HG03575 (cell line): ENCODE measurements around the gene TARDBP.
"Not testable (repeated sequence)": the region's sequence is repeated elsewhere in the genome, so short reads cannot be mapped to it uniquely, and the experiment has no call there.

Experiments used
- ATAC-seq: cut with Tn5 transposase; IDR thresholded peaks from one replicate; pipeline ENCODE4 v1.9.1; 2021; ENCODE audit not compliant: unreplicated experiment, insufficient number of reproducible peaks, low FRiP score; ENCODE audit errors: extremely low read depth

The TARDBP gene

GRCh38 chr1:10989920-10990516, 22.4 kb upstream of the TARDBP start:
- ATAC-seq: not testable (repeated sequence)

- no peak for ATAC-seq
Observed at GRCh38 chr1:10990828-10991227, 21.6 kb upstream of the TARDBP start.

- not testable (repeated sequence) for ATAC-seq
Observed at GRCh38 chr1:10992004-10992403, 20.4 kb upstream of the TARDBP start.

DNA sequence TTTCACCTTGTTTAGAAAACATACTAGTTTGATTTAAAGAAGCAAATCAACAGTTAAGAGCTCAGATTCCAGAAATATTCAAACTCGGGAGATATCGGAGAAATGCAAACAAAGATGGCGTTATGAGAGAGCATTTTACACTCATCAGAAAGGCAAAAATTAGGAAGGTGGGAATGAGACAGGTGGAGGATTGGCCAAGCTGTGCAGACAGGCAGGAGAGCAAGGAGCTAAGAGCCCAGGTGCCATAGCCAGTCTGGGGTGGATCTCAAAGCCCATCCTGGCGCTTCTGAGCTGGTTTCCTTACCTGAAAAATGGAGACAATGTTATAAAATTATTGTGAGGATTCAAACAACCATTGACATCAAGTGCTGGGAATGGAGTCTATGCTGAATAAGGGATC, 19.6 kb upstream of the TARDBP start:
- ATAC-seq: no peak

DNA sequence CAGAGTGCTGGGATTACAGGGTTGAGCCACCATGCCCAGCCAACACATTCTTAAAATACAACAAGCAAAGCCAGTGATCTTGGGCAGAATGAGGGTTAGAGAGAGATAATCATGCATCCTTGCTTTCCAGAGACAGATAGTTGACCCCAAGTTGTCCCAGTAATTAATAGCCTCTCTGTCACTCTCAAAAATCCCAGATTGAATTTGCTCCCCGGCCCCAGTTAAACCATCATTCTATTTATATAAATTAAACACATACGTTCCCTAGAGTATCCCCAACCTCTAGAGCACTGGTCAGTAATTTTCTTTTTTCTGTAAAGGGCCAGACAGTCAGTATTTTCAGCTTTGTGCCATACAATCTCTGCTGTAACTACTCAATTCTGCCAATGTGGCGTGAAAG, 16.4 kb upstream of the TARDBP start:
- no peak for ATAC-seq

GRCh38 chr1:11000526-11000925, 11.9 kb upstream of the TARDBP start:
- ATAC-seq: no peak

- ATAC-seq: no peak
Observed at GRCh38 chr1:11013160-11013531, 692 bp downstream of the TARDBP start.

DNA sequence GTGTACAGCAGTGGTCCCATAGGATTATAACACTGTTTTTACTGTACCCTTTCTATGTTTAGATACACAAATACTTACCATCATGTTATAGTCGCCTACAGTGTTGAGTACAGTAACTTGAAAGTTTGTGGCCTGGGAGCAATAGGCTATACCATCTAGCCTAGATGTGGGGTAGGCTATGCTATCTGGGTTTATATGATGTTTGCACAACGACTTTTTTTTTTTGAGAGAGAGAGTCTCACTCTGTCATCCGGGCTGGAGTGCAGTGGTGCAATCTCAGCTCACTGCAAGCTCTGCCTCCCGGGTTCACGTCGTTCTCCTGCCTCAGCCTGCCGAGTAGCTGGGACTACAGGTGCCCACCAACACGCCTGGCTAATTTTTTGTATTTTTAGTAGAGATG, 6.9 kb downstream of the TARDBP start:
- ATAC-seq: not testable (repeated sequence)

- ATAC-seq: no peak
Observed at GRCh38 chr1:11019971-11020370, 7.5 kb downstream of the TARDBP start.

- no peak for ATAC-seq
Observed at GRCh38 chr1:11023201-11023600, 10.7 kb downstream of the TARDBP start.

- ATAC-seq: no peak
Observed at GRCh38 chr1:11024154-11024873, 11.9 kb downstream of the TARDBP start.

GRCh38 chr1:11024874-11025203, 12.4 kb downstream of the TARDBP start:
- no peak for ATAC-seq

DNA sequence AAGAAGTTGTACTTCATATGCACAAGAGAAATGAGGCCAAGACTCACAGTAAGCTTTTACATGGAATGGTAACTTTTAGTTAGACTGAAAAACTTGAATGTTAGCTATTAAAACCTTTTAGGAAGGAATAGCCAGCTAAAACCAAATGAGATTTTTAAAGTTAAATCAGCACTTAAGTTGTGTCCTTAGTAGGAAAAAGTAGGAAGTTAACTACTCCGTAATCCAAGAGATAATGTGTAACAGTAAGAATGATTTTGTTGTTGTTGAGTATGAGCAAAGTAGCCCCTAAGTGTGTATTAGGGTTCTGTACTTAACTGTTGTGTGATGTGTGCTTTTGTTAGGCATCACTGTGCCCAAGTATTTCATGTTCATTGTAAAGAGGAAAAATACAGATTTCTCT, 13.2 kb downstream of the TARDBP start:
- ATAC-seq: no peak

- ATAC-seq: no peak
Observed at GRCh38 chr1:11026052-11026451, 13.6 kb downstream of the TARDBP start.

DNA sequence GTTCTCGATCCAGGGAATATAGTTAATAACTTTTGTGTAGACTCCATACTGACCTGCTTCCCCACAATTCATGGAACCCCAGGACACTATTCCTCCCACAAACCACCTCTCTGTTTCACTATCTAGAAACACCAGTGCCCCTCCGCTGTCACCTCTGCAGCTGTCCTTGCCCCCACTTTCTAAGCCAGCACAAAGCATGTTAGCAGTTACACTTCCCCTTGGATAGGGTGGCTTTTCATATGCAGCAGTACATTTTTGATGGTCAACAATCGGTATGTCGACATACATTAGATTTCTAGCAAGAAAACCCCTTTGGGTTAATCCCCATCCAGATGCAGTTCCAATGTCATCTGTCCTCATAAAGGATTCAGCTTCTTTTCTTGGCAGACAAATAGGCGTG, 14.4 kb downstream of the TARDBP start:
- ATAC-seq: no peak

DNA sequence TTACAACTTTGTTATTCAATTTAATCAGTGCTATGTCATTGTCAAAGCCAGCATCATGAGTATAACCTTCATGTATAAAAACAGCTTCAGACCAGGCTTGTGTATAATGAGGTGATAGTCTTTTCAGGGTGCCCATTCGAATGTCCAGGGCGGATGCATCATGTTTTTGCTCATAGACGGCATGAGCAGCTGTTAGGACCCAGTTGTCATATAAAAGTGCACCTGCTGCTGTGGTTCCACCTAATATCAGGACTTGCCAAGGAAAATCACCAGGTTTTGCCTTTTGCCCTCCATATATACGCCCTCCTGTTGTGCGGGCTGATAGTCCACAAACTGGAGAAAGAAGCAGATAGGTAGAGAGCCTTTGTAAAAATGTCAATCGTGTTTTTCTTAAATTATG, 14.9 kb downstream of the TARDBP start:
- no peak for ATAC-seq

- no peak for ATAC-seq
Observed at GRCh38 chr1:11028018-11028417, 15.6 kb downstream of the TARDBP start.

- ATAC-seq: no peak
Observed at GRCh38 chr1:11030865-11031264, 18.4 kb downstream of the TARDBP start.

DNA sequence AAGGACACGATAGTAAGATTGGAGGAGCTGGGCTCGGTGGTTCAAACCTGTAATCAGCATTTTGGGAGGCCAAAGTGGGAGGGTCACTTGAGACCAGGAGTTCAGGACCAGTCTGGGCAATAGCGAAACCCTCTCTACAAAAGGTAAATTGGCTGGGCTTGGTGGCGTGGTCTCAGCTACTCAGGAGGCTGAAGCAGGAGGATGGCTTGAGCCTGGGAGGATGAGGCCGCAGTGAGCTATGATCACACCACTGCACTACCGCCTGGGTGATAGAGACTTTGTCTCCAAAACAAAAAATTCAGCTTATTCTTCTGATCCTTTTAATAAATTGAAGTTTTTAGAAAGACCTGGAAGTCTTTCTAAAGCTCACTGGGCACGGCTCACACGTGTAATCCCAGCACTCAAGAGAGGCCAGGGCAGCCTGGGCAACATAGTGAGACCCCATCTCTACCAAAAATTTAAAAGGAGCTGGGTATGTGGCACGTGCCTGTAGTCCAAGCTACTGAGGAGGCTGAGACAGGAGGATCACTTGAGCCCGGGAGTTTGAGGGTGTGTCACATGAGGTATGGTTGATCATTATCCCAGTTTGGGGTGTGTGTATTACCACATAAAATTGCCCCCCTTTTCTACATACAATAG, 19.3 kb downstream of the TARDBP start:
- no peak for ATAC-seq

DNA sequence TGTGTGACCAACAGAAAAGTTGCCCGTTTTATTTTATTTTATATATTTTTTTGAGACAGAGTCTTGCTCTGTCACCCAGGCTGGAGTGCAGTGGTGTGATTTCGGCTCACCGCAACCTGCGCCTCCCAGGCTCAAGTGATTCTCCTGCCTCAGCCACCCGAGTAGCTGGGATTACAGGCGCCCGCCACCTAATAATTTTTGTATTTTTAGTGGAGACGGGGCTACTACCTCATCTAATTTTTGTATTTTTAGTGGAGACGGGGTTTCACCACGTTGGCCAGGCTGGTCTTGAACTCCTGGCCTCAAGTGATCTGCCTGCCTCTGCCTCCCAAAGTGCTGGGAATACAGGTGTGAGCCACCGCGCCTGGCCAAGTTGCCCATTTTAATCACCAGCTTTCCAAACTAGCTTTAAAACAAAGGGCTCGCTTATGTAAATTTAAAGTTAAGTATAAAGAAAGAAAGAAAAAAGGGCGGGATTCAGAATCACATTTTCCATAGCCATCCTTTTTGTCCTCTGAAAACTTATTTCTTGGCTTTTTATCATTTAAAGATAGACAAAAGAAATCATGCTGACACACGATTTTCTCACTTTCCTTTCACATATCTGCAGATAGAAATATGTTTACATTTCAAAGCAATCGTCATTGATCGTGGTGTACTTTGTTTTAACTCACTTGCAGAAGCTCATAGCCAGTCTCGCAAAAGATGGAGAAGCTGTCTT, 24.7 kb downstream of the TARDBP start:
- not testable (repeated sequence) for ATAC-seq
